HG03558 (cell line): ENCODE measurements around the gene MRPL57.
"Not testable (repeated sequence)": the region's sequence is repeated elsewhere in the genome, so short reads cannot be mapped to it uniquely, and the experiment has no call there.

Experiments used
- ATAC-seq: cut with Tn5 transposase; IDR thresholded peaks from one replicate; pipeline ENCODE4 v1.9.1; 2021; ENCODE audit warnings: moderate number of reproducible peaks; ENCODE audit not compliant: unreplicated experiment; ENCODE audit errors: extremely low read depth

Gene MRPL57

DNA sequence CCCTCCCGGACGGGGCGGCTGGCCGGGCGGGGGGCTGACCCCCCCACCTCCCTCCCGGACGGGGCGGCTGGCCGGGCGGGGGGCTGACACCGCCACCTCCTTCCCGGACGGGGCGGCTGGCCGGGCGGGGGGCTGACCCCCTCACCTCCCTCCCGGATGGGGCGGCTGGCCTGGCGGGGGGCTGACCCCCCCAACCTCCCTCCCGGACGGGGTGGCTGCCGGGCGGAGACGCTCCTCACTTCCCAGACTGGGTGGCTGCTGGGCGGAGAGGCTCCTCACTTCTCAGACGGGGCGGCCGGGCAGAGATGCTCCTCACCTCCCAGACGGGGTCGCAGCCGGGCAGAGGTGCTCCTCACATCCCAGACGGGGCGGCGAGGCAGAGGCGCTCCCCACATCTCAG is 10.0 kb downstream of the MRPL57 start:
- ATAC-seq = not testable (repeated sequence)

DNA sequence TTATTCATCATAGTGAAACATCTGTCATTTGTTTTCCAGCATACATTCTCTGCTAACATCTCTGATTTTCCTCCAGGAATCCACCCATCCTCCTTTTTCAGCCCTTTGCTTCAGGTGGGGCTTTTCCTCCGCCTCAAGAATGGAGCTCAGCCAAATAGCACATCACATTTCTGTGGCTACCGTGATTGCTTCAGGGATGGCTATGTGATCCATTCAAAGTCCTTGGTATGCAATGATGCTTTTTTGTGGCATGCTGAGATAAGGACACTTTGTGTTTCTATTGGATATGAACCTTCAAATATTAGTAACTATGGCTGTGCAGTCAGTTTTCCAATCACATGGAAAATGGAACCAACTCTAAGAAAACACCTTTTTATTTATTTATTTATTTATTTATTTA is 18.3 kb downstream of the MRPL57 start:
- not testable (repeated sequence) for ATAC-seq

DNA sequence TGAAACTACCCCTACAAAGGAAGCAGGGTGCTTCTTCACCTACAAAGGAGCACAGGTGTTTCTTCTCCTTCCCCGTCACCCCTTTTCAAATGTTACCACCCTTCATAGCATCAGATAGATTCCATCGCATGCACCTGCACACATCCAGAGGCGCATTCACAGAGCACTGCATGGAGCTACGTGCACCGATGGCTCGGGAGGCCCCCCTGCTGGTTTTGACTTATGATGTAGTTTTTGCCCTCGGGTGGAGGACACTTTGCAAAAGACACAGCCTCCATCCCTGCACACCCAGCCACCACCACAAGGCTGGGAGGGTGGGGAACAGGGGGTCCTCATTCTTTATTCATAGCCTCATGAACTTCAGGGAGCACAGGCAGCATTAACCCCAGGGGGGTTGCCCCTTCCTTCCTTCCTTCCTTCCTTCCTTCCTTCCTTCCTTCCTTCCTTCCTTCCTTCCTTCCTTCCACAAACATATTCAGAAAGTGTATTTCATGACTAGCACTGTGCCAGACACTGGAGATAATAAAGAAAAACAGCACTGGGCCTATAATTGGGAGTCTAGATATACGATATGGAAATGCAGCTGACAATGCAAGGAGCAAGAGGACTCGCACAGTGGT is 21.3 kb downstream of the MRPL57 start:
- ATAC-seq = not testable (repeated sequence)

DNA sequence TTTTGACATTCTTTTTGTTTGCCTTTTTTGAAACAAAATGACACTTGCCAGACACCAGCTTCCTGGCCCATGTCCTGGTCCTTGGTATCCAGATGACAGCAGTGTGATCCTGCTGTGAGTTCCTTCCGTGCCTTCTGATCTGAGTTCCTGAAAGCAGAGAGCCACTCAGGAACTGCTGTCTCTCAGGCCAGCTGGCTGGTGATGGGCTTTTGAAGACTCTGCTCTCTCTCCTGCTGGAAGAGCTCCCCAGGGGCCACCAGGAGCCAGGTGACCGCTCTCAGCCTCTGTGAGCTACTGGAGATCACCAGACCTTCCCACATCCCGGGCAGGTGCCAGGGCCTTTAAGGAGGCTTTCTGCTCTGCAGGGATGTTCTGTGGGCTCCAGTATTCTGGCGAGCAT is 21.9 kb downstream of the MRPL57 start:
- not testable (repeated sequence) for ATAC-seq

DNA sequence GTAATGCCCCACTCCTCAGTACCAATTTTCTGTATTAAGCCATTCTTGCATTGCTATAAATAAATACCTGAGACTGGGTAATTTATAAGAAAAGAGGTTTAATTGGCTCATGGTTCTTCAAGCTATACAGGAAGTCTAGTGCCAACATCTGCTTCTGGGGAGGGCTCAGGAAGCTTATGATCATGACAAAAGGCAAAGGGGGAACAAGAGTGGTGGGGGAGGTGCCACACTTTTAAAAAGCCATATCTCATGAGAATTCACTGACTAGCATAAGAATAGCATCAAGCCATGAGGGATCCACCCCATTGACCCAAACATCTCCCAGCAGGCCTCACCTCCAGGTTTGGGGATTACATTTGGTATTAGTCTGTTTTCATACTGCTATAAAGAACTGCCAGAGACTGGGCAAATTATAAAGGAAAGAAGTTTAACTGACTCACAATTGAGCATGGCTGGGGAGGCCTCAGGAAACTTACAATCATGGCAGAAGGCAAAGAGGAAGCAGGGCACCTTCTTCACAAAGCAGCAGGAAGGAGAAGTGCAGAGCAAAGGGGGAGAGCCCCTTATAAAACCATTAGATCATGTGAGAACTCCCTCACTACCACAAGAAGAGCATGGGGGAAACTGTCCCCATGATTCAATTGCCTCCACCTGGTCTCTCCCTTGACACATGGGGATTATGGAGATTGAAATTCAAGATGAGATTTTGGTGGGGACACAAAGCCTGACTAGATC is 25.2 kb downstream of the MRPL57 start:
- ATAC-seq = not testable (repeated sequence)

DNA sequence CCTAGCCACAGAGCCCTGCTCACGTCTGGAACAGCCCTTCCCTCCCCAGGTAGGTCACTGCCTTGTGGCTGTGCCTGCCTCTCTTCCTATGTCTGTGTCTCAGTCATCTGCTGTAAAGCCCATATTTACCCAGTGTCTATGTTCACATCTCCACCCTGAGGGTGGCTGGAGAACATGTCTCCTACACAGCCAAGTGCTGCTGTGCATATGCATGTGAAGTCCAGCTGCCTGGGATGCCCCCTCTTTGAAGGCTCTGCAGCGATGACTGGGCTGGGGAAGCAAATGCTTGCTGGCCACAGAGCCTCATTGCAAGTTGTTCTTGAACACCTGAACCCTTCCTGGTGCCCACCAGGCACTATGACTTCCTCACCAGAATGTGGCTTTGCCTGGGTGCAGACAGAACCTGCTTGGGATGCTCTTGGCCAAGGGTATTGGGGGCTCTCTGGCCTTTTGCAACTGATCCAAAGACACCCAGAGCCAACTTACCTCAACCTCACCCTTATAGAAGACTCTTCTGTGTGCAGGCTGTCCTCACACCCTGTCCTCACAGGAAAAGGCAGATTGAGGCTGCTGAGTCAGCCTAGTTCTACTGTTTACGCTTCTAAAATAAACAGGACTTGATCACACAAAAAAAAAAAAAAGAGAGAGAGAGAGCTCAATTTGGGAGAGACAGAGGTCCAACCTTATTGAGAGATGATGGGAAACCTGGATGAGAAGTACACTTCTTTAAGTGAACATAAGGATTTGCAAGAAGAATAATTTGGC is 26.5 kb downstream of the MRPL57 start:
- ATAC-seq = no peak

DNA sequence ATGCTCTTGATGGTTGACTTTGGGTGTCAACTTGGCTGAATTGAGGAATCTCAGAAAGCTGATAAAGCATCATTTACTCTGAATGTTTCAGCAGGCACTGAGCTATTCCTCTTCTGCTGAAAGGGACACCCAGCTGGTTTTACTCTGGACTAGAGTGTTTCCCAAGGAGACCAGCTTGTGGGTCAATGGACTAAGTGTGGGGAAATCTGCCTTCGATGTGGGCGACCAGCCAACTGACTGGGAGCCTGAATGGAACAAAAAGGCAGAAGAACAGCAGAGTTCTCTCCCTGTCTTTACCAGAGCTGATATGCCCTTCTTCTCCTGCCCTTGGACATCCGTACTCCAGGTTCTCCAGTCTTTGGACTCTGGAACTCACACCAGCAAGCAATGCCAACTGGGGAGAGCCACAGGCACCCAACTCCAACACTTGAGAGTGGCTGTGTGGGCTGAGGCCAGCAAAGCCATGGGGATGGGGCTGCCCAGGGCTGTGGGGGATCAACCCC is 32.2 kb downstream of the MRPL57 start:
- no peak for ATAC-seq

DNA sequence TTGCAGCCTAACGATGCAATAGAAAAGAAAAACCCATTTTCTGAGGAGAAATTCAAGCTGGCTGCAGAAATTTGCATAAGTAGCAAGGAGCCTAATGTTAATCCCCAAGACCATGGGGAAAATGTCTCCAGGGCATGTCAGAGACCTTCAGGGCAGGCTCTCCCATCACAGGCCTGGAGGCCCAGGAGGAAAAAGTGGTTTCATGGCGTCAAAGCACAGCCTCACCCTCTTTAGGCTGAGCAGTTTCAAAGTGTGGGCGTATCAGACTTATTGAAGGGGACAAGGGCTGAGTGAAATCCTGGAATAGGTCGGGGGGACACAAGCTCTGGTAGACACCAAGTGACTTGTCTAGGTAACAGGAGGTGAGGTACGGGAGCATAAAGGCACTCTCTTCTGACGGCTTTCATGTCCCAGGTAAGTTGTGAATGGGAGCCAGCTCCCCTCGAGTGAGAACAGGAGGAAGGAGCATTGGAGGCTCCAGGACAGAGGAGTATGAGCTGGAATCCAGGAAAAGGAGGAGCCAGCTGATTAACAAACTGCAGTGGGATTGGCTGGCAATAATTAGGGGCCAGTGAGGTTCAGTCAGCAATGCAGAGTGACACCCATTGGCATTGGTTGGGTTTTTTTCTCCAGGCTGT is 35.8 kb downstream of the MRPL57 start:
- ATAC-seq = no peak

DNA sequence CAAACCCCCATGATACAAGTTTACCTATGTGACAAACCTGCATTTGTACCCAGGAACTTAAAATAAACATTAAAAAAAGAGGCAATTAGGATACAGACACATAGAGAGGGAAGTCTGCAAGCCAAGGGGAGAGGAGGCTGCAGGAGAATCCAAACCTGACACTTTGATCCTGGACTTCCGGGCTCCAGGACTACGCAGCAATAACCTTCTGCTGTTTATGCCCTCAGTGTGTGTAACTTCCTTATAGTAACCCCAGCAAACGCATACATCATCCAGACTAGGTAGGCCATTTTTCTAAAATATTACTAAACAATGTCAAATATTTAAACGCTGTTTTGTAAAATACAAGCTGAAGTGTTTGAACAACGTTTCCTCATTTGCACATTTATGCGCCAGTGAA is 39.0 kb downstream of the MRPL57 start:
- ATAC-seq = not testable (repeated sequence)

DNA sequence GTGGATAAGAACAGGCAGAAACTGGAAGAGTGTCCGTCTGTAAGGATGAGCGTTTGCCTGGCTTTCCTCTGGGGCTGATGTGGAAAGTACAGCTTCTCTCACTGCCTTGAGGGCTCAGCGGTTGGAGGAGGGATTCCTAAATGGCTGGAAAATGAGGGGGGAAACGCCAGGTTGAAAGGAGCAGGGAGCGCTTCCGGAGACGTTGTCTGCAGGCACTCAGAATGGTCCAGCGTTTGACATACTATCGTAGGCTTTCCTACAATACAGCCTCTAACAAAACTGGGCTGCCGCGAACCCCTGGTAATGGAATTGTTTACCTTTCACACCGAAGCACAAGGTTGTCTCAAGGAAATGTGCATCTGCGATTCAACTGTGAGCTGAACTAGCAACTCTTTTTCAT is 39.9 kb downstream of the MRPL57 start:
- ATAC-seq = no peak

DNA sequence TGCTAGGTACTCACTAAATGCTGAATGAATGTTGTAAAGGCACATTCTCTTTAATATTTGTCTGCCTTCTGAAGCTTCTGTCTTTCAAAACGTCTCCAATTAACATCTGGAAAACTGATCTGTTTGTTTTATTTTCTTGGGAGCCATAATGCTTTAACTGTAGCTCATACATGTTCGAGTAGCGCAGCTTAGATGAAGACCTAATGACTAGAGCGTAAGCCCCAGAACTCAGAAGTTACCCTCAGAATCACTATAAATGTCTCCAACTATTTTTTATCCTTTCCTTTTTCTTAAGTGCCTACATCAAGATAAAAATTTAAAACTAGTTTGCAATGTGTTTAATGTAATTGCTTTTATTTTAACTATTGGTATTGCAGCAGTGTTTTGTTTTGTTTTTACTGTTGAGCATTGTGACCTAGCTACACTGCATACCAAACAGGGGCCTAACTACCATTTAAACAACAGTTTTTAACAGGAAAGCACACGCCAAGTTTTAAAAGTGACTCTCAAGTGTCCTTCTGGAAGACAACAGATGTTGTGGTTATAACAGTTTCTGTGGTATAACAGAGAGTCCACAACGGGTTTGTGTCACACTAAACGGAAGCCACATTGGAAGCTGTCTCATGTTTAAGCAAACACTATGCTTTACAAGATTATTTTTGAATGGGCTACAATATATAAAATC is 42.0 kb downstream of the MRPL57 start:
- peak; percentile 95 for ATAC-seq

DNA sequence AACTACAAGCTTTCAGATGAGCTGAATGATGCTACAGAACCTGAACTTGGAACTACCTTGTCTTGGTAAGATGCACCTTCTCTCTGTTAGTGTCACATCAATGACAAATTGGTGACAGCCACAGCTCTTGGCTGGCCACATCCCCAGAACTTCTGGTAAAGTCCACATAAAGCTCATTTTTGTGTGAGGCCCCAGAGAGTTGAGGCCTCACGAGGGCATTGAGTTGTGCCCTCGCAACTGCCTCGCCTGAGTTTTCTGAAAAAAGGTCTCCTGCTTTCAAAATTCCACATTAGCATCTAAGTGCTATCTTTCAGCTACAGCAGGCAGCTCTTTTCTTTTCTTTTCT is 42.6 kb downstream of the MRPL57 start:
- ATAC-seq = no peak

DNA sequence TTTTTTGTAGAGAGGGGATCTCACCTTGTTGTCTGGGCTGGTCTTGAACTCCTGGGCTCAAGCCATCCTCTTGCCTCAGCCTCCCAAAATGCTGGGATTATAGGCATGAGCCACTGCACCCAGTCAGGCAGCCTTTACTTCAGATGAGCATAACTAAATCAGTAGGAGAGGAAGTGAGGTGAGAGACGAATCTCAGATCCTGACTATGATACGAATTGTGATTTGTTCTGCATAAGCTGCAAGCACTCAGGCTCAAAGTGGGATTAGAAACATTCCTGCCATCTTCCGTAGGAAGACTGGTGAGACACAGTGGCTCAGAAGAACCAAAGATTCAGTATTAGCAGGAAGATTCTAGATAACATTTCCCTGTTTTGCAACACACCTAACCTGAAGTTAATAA is 43.3 kb downstream of the MRPL57 start:
- not testable (repeated sequence) for ATAC-seq

DNA sequence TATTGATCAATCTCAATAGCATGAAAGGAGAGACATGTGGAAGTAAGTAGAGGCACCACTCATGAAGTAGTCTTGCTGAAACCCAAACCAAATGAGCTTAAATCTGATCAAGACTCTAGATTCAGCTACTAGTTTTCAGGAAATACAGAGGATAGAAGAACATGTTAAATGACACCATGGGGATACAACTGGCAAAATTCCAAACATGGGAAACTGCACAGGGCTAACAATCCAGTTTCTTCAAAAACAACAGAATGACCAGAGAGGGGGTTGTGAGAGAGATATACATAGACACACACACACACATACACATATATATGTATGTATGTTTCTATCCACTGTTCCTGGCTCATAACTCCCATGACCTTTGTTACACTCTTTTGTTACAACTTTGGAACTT is 44.8 kb downstream of the MRPL57 start:
- ATAC-seq = no peak

DNA sequence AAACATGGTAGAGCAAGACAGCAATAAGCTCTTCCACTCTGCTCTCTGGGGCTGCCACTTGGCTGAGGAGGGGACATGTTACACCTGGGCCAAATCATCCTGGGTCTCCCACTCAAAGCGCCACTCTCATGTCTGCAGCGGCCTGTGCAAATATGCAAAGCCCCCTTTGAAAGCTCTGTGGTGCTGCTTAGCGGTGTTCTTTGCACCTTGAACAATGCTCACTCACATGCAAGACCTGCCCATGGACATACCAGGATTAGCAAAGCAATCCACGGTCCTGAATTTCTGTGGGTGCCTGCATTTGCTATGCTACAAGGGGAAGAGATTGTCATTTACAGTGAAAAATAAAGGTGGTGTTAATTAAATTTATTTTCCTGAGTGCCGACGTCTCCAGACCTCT is 48.6 kb downstream of the MRPL57 start:
- ATAC-seq = no peak

DNA sequence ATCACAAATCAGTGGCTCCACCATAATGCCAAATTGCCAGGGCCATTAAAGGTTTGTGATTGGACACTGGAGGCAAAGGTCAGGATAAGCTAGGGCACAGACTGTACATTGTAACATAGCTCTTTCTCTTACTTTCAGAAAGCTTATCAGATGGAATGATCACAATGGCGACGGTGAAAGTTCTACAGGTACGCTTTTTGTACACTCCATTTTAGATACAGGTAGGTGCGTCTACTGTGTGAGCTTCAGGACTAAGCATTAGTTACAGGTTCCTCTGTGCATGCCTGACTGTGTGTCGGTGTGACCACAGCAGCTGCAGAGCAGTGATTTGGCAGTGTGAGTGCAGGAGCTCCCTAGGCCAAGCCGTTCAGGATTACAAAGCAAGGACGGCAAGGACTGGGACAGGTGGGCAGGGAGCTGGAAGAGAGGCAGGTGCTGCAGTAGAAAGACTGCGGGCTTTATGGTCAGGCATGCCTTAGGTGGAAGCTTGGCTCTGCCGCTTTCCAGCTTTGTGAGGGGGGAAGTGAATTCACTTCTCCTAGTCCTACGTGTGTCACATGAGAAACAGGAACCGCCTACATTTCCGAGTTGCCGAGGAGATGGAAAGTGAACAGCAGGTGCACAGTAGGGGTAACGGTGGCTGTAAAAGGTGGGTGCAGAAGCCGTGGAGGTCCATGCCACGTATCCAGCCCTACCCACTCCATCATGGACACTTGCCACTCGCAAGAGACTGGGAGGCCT is 49.6 kb downstream of the MRPL57 start:
- no peak for ATAC-seq

DNA sequence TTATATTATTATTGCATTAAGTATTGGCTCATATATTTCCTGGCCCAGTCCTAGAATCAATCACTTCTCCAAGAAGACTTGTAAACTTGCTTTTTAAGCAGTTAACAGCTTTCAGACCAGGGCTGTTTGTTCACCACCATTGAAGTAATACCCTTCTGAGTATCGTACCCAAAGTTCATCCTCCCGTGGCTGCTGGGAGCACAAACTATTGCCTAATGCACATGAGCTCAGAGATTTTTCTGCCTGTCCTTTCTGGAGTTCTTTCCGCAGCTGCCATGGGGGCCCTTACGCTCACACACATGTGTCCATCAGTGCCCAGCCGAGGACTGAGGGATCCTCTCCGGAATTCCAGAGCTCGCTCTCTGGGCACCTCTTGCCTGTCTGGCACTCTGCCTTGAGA is 51.5 kb downstream of the MRPL57 start:
- no peak for ATAC-seq
